SK-N-SH (cell line): ENCODE data around the gene TBX21. TPM values are rescaled to one million over a fixed set of nuclear protein-coding genes. Genes with fewer than 3 reads are reported as not detected.

Experiments
- CTCF ChIA-PET: fragments of 300-600, 350-600 bp; formaldehyde crosslinking; extraction: SDS; loops from one replicate; lab custom pipeline; 2021; lab: Yijun Ruan, JAX
- POLR2A ChIA-PET: fragments of 350-600 bp; sonication (Branson Sonifier 250); formaldehyde crosslinking; extraction: SDS; loops from one replicate; lab custom pipeline; 2020; ENCODE audit warnings: antibody characterized with exemption, inconsistent platforms; lab: Yijun Ruan, JAX
- DNase-seq: peaks from one replicate; pipeline ENCODE4 v3.0.0; 2012
- H2AFZ ChIP-seq: fragments of 200-600 bp; sonication (generic); 2 replicates; pipeline ENCODE4 v1.8.1; 2016; ENCODE audit warnings: antibody characterized with exemption, mild to moderate bottlenecking, low read depth
- H3F3A ChIP-seq: fragments of 200-600 bp; sonication (generic); replicated peaks from 2 replicates; pipeline ENCODE3; 2016; ENCODE audit warnings: antibody characterized with exemption, mild to moderate bottlenecking; ENCODE audit not compliant: insufficient read depth
- H3K27ac ChIP-seq, 2 experiments: fragments of 200-500 bp in 1 of 2; fragments of 200-600 bp in 1 of 2; sonication (Bioruptor generic) in 1 of 2; sonication (generic), shearing (Covaris generic) in 1 of 2; 2 replicates each; pipeline versions ENCODE4 v1.5.1 to v1.6.1; 2014 to 2016; ENCODE audit warnings: low read depth in 2 of 2, inconsistent platforms in 1 of 2, low read length in 1 of 2, mild to moderate bottlenecking in 1 of 2, mixed read lengths in 1 of 2
- H3K27me3 ChIP-seq: fragments of 200-600 bp; sonication (generic), shearing (Covaris generic); 2 replicates; pipeline ENCODE4 v1.6.1; 2016; ENCODE audit warnings: mixed run types; ENCODE audit not compliant: insufficient read depth
- H3K36me3 ChIP-seq, 2 experiments: fragments of 200-500 bp in 1 of 2; fragments of 200-600 bp in 1 of 2; sonication (Bioruptor generic) in 1 of 2; sonication (generic) in 1 of 2; replicated peaks in 1 of 2; 2 replicates each; pipeline versions ENCODE3 to v1.5.1; 2014 to 2016; ENCODE audit warnings: low read length in 1 of 2, mild to moderate bottlenecking in 1 of 2; ENCODE audit not compliant: insufficient read depth in 2 of 2, control insufficient read depth in 1 of 2
- H3K4me1 ChIP-seq, 2 experiments: fragments of 200-500 bp in 1 of 2; fragments of 200-600 bp in 1 of 2; sonication (Bioruptor generic) in 1 of 2; sonication (generic), shearing (Covaris generic) in 1 of 2; 2 replicates each; pipeline versions ENCODE4 v1.5.1 to v1.6.1; 2014 to 2016; ENCODE audit warnings: low read depth in 1 of 2, low read length in 1 of 2, mixed run types in 1 of 2; ENCODE audit not compliant: insufficient read depth in 2 of 2, control insufficient read depth in 1 of 2
- H3K4me2 ChIP-seq: fragments of 200-600 bp; sonication (generic), shearing (Covaris generic); 2 replicates; pipeline ENCODE4 v1.6.1; 2017; ENCODE audit warnings: mixed run types
- H3K4me3 ChIP-seq, 2 experiments: fragments of 200-500 bp in 1 of 2; fragments of 200-600 bp in 1 of 2; sonication (Bioruptor generic) in 1 of 2; sonication (generic), shearing (Covaris generic) in 1 of 2; 2 replicates each; pipeline versions ENCODE4 v1.5.1 to v1.8.1; 2014 to 2016; ENCODE audit warnings: low read depth in 2 of 2, inconsistent platforms in 1 of 2, low read length in 1 of 2, mild to moderate bottlenecking in 1 of 2, mixed read lengths in 1 of 2, moderate library complexity in 1 of 2
- H3K79me2 ChIP-seq: fragments of 200-600 bp; sonication (generic); 2 replicates; pipeline ENCODE4 v1.8.1; 2017; ENCODE audit warnings: mild to moderate bottlenecking; ENCODE audit not compliant: insufficient read depth
- H3K9ac ChIP-seq: fragments of 200-600 bp; sonication (generic); 2 replicates; pipeline ENCODE4 v1.6.1; 2017; ENCODE audit warnings: mixed run types
- H3K9me2 ChIP-seq: fragments of 200-600 bp; sonication (generic); 2 replicates; pipeline ENCODE4 v1.6.1; 2017; ENCODE audit warnings: mixed run types
- H3K9me3 ChIP-seq: fragments of 200-600 bp; sonication (generic); 2 replicates; pipeline ENCODE4 v1.6.1; 2017; ENCODE audit warnings: mixed run types, mild to moderate bottlenecking, moderate library complexity
- H4K20me1 ChIP-seq: fragments of 200-600 bp; sonication (generic); 2 replicates; pipeline ENCODE4 v1.6.1; 2017; ENCODE audit warnings: mild to moderate bottlenecking, mixed run types; ENCODE audit not compliant: insufficient read depth
- MXI1 ChIP-seq: IDR thresholded peaks from 2 replicates; pipeline ENCODE4 v1.6.1; 2012; ENCODE audit warnings: mild to moderate bottlenecking, low read depth, low read length, improper control_type of control experiment
- TAF1 ChIP-seq: IDR thresholded peaks from 2 replicates; pipeline ENCODE4 v1.6.1; 2012; ENCODE audit warnings: low read depth, mild to moderate bottlenecking, low read length, moderate library complexity, borderline replicate concordance
- WGBS: methylation state at CpG from one replicate; pipeline ENCODE4 v1.1.6; 2017; ENCODE audit warnings: low lambda C conversion rate; 5-methylcytosine and 5-hydroxymethylcytosine counted together
- polyA plus RNA-seq, 3 experiments: library from polyadenylated mRNA; depleted of rRNA; stranded (reverse); fragments of >200 nt; gene quantifications; 2 replicates each; pipeline ENCODE4 v1.2.3, GENCODE V29; 2012
- TF ChIP-seq, protein P1 (sequence below): IDR thresholded peaks from 2 replicates; pipeline ENCODE4; 2012

TBX21 gene
- polyA plus RNA-seq, 1 of the 3 experiments (the other 2 are of a cell fraction) = not detected

GRCh38 chr17:47792979-47793378 is 59.9 kb downstream of the TBX21 start:
- no peaks in the 10 kb centered on the region for H4K20me1 ChIP-seq
- 26% methylated on average over 6 of the region's 6 CpGs for WGBS
- TF ChIP-seq TAF1 = no peak
- TF ChIP-seq, protein P1, sequence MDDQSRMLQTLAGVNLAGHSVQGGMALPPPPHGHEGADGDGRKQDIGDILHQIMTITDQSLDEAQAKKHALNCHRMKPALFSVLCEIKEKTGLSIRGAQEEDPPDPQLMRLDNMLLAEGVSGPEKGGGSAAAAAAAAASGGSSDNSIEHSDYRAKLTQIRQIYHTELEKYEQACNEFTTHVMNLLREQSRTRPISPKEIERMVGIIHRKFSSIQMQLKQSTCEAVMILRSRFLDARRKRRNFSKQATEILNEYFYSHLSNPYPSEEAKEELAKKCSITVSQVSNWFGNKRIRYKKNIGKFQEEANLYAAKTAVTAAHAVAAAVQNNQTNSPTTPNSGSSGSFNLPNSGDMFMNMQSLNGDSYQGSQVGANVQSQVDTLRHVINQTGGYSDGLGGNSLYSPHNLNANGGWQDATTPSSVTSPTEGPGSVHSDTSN = no peak
- TF ChIP-seq MXI1 = no peak
- TF ChIP-seq, all 33 proteins: peak for 0
- H3F3A ChIP-seq = no peaks in the 10 kb centered on the region
- CTCF ChIA-PET = interaction anchor here (0.8 to 2.8 kb wide), 8 partner anchors 9 to 129 kb away, joined by 3 to 18 read pairs (median 4); no protein-coding TSS in a partner anchor
- no peaks in the 10 kb centered on the region for H3K9me2 ChIP-seq
- POLR2A ChIA-PET = no interaction called here
- no peaks in the 10 kb centered on the region for H3K36me3 ChIP-seq
- no peaks in the 10 kb centered on the region for H3K79me2 ChIP-seq
- no peak overlapping the region for H3K27ac ChIP-seq
- no peak overlapping the region for H3K4me3 ChIP-seq
- peaks cover 0 to 5% of the 10 kb centered on the region in 2 experiments; a peak in 1 of 4 replicates for H3K4me1 ChIP-seq
- H3K9me3 ChIP-seq = no peaks in the 10 kb centered on the region
- H3K27me3 ChIP-seq = peaks cover 75% of the 10 kb centered on the region
- no peak overlapping the region for H3K4me2 ChIP-seq
- no peak overlapping the region for H3K9ac ChIP-seq
- DNase-seq = no peak
- H2AFZ ChIP-seq = no peak overlapping the region

Other genes with a start within 250 kb of the TBX21 start
- gene NPEPPS, start 202.1 kb upstream of the TBX21 start, polyA plus RNA-seq (2012; rRNA removed) = 73.2 and 85.4 TPM in 2 replicates
- gene KPNB1, start 83.3 kb upstream of the TBX21 start, polyA plus RNA-seq (2012; rRNA removed) = 89.5 and 142 TPM in 2 replicates
- 11.5 and 14.4 TPM in 2 replicates for gene TBKBP1, start 39.1 kb upstream of the TBX21 start, polyA plus RNA-seq (2012; rRNA removed)
- gene OSBPL7, start 88.6 kb downstream of the TBX21 start, polyA plus RNA-seq (2012; rRNA removed) = 23.7 and 24.7 TPM in 2 replicates
- gene MRPL10, start 98.3 kb downstream of the TBX21 start, polyA plus RNA-seq (2012; rRNA removed) = 133 and 136 TPM in 2 replicates
- 1.6 and 1.8 TPM in 2 replicates for gene LRRC46, start 98.4 kb downstream of the TBX21 start, polyA plus RNA-seq (2012; rRNA removed)
- 135 and 139 TPM in 2 replicates for gene SCRN2, start 108.0 kb downstream of the TBX21 start, polyA plus RNA-seq (2012; rRNA removed)
- gene SP6, start 117.9 kb downstream of the TBX21 start, polyA plus RNA-seq (2012; rRNA removed) = 0.03 TPM in 2 replicates
- gene SP2, start 163.0 kb downstream of the TBX21 start, polyA plus RNA-seq (2012; rRNA removed) = 8.8 and 16.7 TPM in 2 replicates
- 26.1 and 33.8 TPM in 2 replicates for gene PNPO, start 208.3 kb downstream of the TBX21 start, polyA plus RNA-seq (2012; rRNA removed)
- gene PRR15L, start 224.6 kb downstream of the TBX21 start, polyA plus RNA-seq (2012; rRNA removed) = not detected in 2 replicates
- gene CDK5RAP3, start 237.9 kb downstream of the TBX21 start, polyA plus RNA-seq (2012; rRNA removed) = 208 and 288 TPM in 2 replicates